AG09319 (cell line): ENCODE data around the gene RGP1.

Experiments
- DNase-seq: peaks from one replicate; pipeline ENCODE4 v3.0.0-alpha.2; 2010; ENCODE audit warnings: low read depth; ENCODE audit errors: extremely low read depth
- TF ChIP-seq, protein P1 (sequence below): IDR thresholded peaks from 2 replicates; pipeline ENCODE4 v1.5.1; 2011; ENCODE audit warnings: low read depth, mild to moderate bottlenecking, inconsistent platforms, low read length, moderate library complexity

The RGP1 gene, protein sequence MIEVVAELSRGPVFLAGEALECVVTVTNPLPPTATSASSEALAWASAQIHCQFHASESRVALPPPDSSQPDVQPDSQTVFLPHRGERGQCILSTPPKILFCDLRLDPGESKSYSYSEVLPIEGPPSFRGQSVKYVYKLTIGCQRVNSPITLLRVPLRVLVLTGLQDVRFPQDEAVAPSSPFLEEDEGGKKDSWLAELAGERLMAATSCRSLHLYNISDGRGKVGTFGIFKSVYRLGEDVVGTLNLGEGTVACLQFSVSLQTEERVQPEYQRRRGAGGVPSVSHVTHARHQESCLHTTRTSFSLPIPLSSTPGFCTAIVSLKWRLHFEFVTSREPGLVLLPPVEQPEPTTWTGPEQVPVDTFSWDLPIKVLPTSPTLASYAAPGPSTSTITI

DNA sequence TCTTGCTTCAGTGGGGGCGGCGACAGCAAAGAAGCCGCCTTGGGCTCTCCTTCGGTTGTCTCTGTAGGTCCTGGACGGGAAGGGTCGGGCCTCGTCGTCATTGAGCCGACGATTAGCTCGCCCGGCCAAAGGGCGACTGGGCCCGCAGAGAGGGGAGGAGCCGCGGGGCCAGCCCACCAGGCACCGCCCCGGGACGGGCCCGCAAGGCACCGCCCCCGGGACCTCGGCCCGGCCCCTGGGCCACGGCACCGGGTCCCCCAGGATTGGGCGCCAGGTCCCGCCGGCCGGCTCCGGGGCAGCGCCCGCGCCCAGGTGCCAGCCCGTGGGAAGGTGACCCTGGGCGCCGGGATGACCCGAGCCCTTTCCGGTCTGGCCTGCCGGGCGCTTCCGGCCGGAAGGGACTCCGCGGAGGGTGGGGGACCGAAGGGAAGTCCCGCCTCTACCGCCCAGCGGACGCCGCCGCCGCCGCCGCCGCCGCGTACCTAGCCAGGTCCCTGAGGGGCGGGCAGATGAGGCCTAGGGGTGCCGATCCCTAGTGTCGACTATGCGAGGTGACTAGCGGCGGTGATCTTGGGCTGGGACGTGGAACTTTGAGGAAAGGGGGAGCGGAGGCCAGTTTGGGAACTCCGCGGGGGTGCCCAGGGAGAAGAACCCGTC, at the start of gene RGP1, which contains the start of gene GBA2:
RGP1 (plus strand) TSS at position 430 of the 657 bp plus-strand sequence. CDS start 469 bp downstream, outside the sequence.
GBA2 (minus strand) TSS at position 371 of the 657 bp plus-strand sequence. CDS start 524 bp downstream, outside the sequence.
- DNase-seq: no peak
- TF ChIP-seq, protein P1, sequence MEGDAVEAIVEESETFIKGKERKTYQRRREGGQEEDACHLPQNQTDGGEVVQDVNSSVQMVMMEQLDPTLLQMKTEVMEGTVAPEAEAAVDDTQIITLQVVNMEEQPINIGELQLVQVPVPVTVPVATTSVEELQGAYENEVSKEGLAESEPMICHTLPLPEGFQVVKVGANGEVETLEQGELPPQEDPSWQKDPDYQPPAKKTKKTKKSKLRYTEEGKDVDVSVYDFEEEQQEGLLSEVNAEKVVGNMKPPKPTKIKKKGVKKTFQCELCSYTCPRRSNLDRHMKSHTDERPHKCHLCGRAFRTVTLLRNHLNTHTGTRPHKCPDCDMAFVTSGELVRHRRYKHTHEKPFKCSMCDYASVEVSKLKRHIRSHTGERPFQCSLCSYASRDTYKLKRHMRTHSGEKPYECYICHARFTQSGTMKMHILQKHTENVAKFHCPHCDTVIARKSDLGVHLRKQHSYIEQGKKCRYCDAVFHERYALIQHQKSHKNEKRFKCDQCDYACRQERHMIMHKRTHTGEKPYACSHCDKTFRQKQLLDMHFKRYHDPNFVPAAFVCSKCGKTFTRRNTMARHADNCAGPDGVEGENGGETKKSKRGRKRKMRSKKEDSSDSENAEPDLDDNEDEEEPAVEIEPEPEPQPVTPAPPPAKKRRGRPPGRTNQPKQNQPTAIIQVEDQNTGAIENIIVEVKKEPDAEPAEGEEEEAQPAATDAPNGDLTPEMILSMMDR: no peak

DNA sequence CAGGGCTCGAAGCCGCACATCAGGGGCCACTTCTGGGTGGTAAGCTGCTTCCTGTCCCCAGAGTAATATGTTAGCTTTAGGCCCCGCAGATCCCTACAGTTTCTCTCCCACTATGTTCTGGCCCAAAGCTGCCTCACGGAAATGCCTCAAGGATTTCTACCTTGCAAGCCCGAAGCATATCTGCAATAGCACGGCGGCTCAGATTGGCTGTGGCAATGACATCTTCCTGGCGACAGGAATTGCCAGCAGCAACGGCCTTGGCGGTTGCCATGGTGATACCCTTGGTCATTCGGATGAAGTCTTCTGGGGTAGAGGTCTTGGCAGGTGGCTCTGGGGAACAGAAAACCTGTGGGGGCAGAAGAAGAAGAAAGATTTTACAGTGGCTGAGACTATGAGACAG, 49.1 kb upstream of the RGP1 start:
- TF ChIP-seq, protein P1: no peak

DNA sequence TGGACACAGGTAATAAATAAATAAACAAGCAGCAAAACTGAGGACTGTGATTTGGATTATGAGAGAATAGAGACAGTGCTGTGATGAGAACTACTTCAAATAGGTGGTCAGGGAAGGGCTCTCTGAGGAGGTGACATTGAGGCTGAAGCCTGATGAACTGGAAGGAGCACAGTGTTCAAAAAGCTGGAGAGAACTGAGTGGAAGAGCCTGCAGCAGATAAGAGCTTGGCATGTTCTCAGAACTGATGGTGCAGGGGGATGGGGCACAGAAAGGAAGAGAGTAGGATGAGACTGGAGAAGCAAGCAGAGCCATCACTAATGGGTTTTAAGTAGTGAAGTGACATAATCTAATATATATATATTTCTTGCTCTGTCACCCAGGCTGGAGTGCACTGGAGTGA, 48.1 kb upstream of the RGP1 start:
- TF ChIP-seq, protein P1: no peak
- no peak for DNase-seq

More for the DNA sequence above, 49.1 kb upstream of the RGP1 start:
- DNase-seq: no peak

DNA sequence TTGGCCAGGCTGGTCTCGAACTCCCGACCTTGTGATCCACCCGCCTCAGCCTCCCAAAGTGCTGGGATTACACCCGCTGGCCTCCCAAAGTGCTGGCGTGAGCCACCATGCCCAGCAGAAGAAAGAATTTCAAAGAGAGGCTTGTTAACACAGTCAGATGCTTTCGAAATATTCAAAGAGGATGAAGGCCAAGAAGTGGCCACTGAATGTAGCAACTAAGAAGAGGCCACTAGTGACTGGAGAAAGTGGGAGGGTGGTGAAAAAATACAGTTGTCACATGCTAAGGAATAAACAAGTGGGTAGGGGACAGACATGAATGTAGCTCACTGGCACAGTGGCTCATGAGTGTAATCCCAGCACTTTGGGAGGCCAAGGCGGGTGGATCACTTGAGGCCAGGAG, 46.4 kb upstream of the RGP1 start:
- DNase-seq: no peak
- TF ChIP-seq, protein P1: no peak

DNA sequence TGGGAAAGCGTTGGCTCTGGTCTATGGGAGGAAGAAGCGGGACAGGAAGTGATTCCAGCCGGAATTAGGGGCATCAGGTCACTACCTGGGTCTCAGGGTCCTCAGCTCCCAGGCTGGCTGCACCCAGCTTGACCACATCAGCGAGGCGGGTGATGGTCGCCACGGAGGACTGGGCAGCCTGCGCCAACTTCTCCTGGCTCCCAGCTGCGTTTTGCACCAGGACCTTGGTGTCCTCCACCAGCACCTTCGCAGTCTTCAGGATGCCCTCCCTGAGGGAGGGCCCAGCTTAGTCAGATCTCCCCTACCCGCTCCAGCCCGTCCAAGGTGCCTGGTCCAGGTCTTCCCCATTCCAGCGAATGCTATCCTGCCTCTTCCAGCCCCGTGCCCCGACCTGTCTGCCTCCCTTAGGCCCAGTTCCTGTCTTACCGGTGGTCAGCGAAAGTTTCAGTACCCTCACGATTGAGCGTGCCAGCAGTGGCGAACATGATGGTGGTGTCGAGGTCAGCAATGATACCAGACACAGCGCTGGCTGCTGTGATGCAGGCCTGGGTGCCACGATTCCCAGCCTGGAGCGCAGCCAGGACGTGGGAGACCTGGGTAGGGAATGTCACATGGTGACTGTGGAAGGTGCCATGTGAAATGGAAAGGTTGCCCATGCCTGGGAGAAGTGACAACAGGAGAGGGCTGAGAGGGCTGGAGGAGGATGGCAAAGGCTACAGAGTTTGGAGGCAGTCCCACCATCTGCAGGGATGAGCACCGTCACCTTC, 45.0 kb upstream of the RGP1 start:
- TF ChIP-seq, protein P1: no peak
- no peak for DNase-seq

DNA sequence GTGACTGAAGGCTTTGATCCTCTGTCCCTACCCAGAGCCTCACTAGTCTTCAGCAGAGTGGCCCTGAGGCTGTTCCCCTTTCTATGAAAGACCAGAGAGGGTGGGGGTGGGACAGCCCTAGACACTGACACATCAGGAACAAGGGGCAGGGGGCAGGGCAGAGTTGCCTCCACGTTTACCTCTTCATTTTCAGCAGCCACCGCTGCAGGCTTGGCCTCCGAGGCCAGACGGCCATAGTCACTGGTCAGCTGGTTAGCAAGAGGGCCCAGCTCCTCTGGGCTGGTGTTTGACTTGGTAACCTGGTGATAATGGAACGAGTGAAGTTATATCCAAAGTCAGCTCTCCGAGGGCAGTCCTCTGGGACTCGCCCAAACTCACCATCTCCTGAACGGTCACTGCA, 43.7 kb upstream of the RGP1 start:
- TF ChIP-seq, protein P1: no peak
- DNase-seq: no peak
